GM10266 (cell line): ENCODE results near the gene COL2A1.

Source experiments
- DNase-seq: peaks from one replicate; pipeline ENCODE4 v3.0.0; 2012; ENCODE audit errors: extremely low spot score
- TF ChIP-seq, protein P1 (sequence below): IDR thresholded peaks from 2 replicates; pipeline ENCODE4 v1.5.1; 2012; ENCODE audit warnings: mild to moderate bottlenecking, low read depth; ENCODE audit not compliant: control insufficient read depth, insufficient read depth; ENCODE audit errors: missing control alignments

Gene COL2A1

DNA sequence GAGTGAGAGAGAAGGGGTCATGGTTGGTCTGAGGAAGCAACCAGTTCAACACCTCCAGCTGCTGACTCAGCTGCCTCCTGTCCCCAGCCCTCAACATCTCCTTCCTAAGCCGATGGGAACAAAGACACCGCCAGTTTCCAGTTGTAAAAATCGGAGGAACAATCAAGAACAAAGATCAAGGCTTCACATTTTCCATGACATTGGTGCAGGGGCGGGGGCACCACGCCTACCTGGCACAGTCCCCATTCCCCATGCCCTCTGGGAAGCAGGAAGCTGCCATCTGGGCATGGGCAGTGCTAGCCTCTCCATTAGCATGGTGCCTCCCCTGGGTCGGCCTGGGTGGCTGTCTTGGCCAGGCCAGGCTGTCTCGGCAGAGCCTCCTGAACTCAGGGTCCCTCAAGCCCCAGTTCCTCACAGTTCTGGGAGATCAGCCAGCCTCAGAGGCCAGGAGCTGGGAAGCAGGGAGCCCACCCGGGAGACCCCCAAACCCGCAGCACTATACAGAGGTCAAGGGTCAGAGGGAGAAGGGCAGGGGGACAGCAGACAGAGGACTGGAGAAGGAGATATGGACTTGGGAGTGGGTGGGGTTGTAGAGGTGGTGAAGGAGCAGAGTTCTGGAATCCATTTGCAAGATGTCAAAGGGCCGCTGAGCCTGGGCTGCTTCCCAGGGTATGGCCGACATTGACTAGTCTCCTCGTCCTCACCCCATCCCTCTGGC, 60.5 kb downstream of the COL2A1 start:
- TF ChIP-seq, protein P1, sequence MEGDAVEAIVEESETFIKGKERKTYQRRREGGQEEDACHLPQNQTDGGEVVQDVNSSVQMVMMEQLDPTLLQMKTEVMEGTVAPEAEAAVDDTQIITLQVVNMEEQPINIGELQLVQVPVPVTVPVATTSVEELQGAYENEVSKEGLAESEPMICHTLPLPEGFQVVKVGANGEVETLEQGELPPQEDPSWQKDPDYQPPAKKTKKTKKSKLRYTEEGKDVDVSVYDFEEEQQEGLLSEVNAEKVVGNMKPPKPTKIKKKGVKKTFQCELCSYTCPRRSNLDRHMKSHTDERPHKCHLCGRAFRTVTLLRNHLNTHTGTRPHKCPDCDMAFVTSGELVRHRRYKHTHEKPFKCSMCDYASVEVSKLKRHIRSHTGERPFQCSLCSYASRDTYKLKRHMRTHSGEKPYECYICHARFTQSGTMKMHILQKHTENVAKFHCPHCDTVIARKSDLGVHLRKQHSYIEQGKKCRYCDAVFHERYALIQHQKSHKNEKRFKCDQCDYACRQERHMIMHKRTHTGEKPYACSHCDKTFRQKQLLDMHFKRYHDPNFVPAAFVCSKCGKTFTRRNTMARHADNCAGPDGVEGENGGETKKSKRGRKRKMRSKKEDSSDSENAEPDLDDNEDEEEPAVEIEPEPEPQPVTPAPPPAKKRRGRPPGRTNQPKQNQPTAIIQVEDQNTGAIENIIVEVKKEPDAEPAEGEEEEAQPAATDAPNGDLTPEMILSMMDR = no peak
- DNase-seq = no peak

DNA sequence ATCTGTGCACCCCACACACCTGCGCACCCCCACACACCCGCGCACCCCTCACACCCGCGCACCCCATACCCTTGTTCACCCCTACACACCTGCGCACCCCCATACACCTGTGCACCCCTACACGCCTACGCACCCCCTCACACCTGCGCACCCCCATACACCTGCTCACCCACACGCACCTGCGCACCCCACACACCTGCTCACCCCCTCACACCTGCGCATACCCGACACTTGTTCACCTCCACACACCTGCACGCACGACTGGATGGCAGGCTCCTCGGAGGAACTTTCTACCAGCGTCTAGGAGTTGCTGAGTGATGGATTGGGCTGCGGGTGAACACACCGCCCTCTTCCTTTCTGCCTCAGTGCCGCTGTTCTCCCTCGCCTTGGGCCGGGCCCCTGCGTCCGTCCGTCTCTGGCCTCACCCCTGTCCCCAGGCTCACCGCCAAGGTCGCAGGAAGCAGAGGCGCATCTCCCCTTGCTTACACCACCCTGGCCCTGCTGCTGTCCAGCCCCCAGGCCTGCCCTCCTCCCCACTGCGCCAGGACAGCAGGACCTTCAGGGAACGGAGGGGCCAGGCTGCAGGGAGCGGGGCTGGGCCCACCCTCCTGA, 61.6 kb downstream of the COL2A1 start:
- DNase-seq = no peak
- TF ChIP-seq, protein P1 = no peak

DNA sequence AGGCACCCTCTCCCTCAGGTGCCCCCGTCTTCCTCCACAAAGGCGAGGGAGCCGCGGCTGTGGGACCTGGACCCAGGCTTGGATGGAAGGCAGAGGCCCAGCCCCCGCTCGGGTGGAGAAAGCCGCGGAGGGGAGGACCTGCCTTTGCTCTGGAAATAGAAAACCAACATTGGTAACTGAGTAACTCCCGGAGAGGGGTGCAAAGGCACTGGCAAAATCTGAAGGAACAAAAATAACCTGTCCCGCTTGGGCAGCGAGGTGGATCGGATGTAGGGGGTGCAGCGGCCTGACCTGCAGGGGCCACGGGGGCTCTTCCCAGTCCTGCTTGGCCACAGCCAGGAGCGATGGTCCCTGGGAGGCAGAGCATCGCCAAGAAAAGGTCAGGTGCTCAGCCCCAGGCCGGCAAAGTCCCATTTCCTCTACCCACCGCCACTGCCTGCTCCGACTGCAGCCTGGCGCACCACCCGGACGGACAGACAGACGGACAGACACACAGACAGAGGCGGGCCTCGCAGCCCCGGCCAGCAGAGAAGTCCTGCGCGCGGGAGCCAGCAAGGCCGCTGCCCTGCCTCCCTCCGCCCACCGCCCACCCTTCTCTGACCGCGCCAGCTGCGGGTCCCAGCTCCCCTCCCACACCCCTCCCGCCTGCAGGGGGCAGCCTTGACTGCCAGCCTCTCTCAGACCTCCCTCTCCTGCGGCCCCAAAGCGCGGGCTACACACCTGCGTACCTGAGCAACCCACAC, 62.2 kb downstream of the COL2A1 start:
- no peak for DNase-seq
- TF ChIP-seq, protein P1 = peak; percentile 23

DNA sequence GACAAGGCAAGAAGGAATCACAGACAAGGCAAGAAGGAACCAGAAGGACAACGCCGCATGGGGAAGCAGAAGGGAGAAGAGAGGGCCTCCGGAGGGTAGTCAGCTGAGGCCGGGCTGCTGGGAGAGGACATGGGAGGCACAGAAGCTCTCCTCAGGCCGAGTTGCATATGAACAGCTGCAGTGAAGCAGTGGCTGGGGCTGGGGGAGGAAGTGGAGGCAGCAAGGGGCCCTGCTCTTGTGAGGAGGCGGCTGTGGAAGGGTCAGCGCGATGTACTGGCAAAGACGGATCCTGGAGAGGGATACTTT, 62.8 kb downstream of the COL2A1 start:
- TF ChIP-seq, protein P1 = no peak
- no peak for DNase-seq

DNA sequence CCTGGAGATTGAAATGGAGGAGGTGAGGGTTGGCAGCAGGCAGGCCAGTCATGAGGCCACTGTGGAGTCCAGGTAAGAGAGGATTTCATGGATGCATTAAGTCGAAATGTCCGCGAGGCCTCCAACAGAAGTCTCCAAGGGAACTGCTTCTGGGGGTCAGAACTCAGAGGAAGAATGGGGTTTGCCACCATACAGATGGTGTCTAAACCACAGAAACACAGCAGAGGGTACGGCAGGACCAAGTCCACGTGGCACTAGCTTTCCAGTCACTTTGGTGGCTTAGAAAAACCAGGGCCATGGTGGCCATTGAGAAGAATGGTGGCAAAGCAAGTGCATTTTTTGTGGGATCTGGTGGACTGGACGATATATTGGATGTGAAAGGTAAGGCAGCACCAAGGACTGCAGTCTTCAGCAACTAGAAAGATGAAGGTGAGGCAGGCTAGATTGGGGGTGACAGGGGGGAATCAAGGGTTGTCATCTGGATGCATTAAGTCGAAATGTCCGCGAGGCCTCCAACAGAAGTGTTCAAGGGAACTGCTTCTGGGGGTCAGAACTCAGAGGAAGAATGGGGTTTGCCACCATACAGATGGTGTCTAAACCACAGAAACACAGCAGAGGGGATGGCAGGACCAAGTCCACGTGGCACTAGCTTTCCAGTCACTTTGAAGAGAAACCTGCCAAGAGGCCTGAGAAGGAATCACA, 63.4 kb downstream of the COL2A1 start:
- DNase-seq = no peak
- TF ChIP-seq, protein P1 = no peak

DNA sequence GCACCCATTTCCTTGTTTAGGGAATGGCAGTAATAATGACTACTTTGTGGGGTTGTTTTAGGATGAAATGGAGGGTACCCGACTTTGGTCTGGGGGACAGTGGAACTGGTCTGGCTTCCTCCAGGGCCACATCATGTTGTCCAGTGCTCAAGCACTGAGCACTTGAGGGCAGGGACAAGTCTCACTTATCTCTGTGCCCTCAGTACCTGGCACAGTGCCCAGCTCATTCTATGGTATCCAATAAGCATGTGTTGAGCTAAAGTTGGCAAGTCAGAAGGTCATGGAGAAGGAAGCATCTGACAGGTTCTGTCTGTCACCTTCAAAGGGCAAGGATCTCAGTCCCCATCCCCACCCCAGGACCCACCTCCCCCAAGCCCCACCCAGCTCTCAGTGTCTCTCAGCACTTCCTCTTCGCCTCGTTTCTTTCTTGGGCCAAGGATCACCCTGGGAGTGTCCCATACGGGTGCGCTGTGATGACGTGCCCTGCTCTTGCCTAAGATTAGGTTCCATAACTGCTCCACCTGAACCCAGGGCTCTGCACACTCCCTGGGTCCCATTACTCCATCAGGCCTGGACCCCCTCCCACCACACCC, 65.2 kb downstream of the COL2A1 start:
- no peak for DNase-seq
- TF ChIP-seq, protein P1 = no peak
